HG02884 (cell line): ENCODE measurements around the gene SLK.

Experiments used
- ATAC-seq: cut with Tn5 transposase; IDR thresholded peaks from one replicate; pipeline ENCODE4 v1.9.1; 2021; ENCODE audit warnings: mild to moderate bottlenecking, moderate library complexity; ENCODE audit not compliant: unreplicated experiment

The SLK gene

DNA sequence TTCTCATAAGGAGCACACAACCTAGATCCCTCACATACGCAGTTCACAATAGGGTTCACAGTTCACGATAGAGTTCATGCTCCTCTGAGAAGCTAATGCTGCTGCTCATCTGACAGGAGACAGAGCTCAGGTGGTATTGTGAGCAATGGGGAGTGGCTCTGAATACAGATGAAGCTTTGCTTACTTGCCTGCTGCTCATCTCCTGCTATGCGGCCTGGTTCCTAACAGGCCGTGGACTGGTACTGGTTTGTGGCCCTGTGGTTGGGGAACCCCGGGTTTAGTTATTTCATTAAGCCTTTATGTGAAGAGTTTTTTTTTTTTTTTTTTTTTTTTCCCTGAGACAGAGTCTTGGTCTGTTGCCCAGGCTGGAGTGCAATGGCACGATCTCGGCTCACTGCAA, 19.4 kb downstream of the SLK start:
- ATAC-seq, result no peak

GRCh38 chr10:103990121-103990520, 23.2 kb downstream of the SLK start:
- ATAC-seq, result no peak

GRCh38 chr10:103990531-103990930, 23.6 kb downstream of the SLK start:
- ATAC-seq, result no peak

DNA sequence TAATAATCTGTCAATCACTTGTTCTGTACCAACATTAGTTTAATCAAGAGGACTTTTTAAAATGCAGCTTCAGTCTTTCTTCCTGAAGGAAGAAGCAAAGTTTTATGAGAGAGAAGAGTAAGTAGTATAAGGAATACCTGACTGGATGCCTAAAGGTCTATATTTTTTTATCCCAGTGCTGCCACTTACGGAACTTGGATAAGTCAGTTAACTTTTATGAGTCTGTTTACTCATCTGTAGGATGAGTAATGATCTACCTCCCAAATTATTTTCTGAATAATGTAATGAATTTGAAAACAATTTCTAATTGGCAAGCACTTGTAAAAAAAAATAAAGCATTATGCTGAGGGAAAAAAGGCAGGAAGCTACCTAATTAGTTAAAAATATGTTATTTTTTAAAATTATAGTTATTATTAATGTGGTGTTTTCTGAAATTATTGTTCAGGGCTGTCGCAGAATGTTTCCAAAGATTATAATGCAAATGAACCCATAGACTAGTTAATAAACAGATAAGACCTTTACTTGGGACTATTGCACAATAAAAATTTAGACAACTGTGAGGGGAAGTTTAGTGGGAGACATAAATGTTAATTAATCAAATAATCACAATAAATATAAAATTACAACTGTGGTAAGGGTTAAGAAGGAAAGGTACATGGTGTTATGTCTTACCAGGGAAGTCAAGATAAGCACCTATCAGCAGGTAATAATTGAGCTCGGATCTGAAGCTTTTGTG, 24.6 kb downstream of the SLK start:
- ATAC-seq, result no peak

DNA sequence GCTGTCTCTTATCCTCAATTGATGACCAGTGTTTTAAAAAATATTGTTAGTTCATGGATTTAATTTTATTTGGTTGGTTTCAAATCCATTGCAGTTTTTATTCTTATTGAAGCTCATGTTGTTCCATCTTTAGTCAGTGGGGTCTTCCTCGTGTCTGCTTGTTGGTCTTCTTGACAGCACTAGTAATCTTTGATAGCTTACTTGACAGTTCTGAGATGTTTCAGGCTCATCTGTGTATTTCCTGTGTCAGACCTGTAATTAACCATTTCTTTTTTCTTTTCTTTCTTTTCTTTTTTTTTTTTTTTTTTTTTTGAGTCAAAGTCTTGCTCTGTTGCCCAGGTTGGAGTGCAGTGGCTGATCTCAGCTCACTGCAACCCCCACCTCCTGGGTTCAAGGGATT, 28.2 kb downstream of the SLK start:
- ATAC-seq, result no peak

DNA sequence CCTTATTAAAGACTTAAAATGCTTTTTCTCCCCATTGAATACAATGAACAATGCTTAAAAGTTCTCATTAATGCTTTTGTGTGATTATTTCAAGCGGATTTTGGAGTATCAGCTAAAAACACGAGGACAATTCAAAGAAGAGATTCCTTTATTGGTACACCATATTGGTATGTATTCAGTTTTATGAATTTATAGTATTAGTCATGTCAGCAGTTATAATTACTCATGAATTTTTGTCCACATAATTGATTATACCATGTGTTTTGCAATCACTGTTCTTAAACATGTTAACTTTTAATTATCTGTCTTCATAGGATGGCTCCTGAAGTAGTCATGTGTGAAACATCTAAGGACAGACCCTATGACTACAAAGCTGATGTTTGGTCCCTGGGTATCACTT, 31.9 kb downstream of the SLK start:
- no peak for ATAC-seq

DNA sequence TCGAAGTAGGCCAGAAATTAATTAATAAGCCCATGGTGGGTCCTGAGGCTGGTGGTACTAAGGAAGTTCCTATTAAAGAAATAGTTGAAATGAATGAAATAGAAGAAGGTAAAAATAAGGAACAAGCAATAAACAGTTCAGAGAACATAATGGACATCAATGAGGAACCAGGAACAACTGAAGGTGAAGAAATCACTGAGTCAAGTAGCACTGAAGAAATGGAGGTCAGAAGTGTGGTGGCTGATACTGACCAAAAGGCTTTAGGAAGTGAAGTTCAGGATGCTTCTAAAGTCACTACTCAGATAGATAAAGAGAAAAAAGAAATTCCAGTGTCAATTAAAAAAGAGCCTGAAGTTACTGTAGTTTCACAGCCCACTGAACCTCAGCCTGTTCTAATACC, 36.0 kb downstream of the SLK start:
- no peak for ATAC-seq

DNA sequence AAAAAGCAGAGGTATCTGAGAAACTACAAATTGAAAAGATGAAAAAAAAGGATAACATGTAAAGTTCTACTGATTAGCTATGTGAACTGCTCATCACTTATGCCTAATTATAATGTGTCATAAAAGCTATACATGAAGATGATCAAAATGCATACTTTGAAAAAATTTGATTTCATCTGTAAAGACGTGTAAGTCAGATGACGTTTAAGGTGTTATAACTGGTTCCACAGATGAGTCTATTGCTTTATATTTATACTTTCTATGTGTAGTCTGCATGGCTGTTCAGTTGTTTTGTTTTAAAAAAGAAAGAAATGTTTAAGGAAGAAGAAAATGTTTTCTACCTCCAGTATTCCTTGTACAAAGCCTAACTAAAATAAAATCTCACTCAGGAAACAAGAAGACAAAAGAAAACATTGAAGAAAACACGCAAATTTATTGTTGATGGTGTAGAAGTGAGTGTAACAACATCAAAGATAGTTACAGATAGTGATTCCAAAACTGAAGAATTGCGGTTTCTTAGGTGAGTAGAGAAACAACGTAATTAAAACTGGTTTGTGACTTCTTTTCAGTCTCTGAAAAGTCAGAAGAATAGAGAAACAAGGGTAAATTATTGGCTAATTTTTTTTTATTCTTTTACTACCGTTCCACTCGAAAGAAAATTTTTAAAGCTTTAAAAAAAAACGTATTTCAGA, 38.4 kb downstream of the SLK start:
- no peak for ATAC-seq

DNA sequence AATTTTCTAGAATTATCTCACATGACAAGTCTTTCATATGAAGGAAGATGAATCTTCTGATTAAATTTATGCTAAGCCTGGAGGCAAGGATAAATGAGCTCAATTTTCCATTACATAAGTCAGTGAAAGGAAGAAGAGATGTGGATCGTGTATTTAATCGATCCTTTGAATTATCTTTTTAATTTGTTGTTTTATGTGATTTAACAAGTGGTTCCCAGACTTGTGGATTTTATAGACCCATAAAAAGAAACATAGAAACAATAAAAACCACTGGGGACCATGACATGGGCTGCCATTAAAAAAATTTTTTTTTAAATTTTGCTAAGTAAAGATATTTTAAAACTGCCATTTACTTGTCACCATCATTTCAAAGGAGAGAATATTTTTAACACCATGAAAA, 45.0 kb downstream of the SLK start:
- ATAC-seq, result no peak

DNA sequence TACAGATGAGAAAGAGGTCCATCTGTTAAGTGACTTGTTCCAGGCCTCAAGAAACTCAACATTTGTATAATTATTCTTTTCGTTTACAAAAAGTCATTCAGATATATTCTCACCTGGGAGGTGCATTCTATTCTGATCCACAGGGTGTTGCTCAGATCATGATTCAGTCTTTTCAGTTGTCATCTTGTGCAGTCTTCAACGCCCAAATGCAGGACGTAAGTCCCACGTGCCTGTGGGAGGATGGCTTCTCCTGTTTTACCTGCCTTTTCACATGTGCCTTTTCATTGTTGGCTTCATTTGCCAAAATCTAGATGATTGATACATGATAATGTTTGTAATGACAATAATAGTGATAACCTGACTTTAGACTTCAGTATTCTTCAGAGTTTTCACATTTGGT, 46.5 kb downstream of the SLK start:
- ATAC-seq, result no peak

DNA sequence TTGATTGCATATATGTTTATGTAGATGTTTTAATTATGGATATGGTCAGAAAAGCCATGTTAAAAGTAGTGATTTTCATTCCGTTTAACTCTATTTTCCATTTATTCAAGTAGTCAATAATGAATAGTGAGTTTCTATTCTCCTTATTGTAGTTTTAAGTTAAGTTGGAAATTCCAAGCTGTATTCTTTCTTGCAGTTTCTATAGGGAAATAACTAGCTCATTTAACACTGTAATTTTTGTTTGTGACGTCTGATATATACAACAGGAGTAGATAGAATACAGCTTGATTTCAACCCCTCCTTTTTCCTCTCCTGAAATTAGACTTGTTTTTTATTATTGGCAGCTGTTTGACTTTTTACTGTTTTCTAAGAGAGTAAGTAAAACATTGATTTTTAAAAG, 47.2 kb downstream of the SLK start:
- ATAC-seq, result no peak

- ATAC-seq, result no peak
These were observed 49.7 kb downstream of the SLK start for GRCh38 chr10:104016661-104017060.

- ATAC-seq, result no peak
These were observed 51.5 kb downstream of the SLK start for GRCh38 chr10:104018471-104018870.

DNA sequence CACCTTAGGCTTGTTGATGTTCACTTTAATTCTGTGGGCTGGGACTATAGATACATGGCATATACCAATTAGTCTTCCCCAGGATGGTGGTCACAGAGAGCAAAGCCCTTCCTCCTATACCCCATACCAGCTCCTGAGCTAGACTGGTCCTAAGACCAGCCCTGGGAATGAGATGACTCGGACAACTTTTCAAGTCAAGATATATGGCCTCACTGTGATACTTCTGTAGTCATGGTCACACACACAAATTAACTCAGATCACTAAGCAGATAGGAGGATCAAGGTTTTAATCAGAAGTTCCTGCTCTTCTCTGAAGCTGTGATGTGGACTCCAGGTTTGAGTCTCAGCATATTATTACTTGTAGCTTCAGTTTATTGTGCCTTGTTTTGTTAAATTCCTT, 53.1 kb downstream of the SLK start:
- no peak for ATAC-seq

- ATAC-seq, result no peak
These were observed 54.3 kb downstream of the SLK start for GRCh38 chr10:104021246-104021645.

- no peak for ATAC-seq
These were observed 55.1 kb downstream of the SLK start for GRCh38 chr10:104022026-104022425.

DNA sequence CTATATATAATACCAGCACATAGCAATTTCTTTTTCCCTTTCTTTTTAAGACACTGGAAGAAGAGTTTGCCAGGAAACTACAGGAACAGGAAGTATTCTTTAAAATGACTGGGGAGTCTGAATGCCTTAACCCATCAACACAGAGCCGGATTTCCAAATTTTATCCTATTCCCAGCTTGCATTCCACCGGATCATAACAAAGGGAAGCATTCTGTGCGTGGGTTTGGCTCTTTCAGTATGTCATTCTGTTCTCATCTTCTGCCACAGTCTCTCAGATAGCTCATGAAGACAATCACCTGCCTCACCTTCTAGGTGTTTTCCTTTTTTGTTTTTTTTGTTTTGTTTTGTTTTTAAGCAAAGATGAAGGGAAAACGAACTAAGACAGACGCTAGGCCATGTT, 58.6 kb downstream of the SLK start:
- ATAC-seq, result no peak

DNA sequence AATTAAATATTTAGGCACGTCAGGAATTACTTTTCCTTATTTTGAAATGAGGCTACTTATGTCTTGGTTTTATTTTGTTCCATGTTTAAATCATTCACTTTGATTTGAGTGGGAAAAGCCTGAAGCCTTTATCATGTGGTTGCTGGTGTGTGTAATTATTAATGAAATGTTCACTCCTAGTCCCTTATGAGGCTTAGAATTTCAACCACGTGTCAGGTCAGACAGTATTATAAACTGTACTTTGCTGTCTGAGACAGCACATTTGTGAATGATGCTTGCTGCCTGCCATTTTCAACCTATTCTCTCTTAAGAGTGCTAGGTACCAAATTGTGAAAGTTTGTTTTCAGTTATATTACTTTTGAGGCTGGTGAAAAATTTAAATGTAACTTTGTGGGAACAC, 59.8 kb downstream of the SLK start:
- no peak for ATAC-seq

DNA sequence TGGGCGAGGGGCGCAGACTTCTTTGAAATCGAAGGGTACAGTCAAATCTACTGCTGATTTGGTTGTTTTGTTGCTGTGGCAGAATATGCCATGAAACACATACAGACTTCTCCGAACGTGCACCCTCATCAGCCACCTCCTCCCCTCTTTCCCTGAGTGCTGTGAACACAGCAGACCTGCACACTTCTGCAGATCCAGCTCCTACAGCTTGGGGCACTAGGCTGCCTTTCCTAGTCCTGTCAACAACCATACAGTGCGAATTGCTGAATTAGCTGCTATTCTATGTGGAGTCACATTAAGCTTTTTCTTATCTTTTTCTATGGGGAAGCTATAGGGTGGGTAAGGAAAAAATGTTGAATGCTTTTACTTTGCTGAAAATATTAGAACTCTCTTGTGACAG, 61.2 kb downstream of the SLK start:
- ATAC-seq, result no peak

GRCh38 chr10:104028823-104029520, 62.0 kb downstream of the SLK start:
- ATAC-seq, result no peak

- ATAC-seq, result no peak
These were observed 62.6 kb downstream of the SLK start for GRCh38 chr10:104029521-104029860.

DNA sequence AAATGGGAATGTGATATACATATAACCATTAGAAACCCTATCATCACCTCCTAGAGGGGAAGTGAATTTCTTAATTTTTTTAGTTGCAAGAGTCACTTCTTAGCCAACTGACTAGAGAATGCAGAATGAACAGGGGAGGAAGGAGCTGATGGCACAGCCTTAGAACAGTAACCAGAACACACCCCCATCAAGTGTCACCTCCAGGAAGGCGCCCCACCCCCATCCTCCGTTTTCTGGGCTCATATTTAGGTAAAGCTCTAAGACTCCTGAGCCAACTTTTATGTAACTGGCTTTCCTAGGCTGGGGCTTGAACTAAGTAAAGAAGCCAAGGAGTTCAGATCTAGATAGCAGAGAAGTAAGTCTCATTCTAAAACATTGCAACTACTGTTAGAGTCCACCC, 64.7 kb downstream of the SLK start:
- ATAC-seq, result no peak
